ENCODE measurements around the gene POTEM. TPM values are rescaled to one million over a fixed set of nuclear protein-coding genes. Genes with fewer than 3 reads are reported as not detected.
"Not testable (repeated sequence)": the region's sequence is repeated elsewhere in the genome, so short reads cannot be mapped to it uniquely, and the experiment has no call there.

The POTEM gene
- polyA plus RNA-seq (2013, experiment 1 of 2) = not detected
- polyA plus RNA-seq (2013, experiment 2 of 2) = not detected

- not testable (repeated sequence) for H2BK15ac ChIP-seq (replicated peaks; ENCODE audit: low read depth); H3K23ac ChIP-seq (ENCODE audit: low read length); H3K4ac ChIP-seq (ENCODE audit: low read depth, low read length); H3K27ac ChIP-seq (ENCODE audit: low read depth, low read length); H4K8ac ChIP-seq (ENCODE audit: low read depth, low read length); H3K4me3 ChIP-seq (ENCODE audit: low read length); H3K27me3 ChIP-seq (ENCODE audit: insufficient read depth, low read length, poor library complexity); H3K36me3 ChIP-seq (ENCODE audit: control insufficient read depth, insufficient read depth, low read length); H3K4me2 ChIP-seq (ENCODE audit: low read length); H3K4me1 ChIP-seq (ENCODE audit: control insufficient read depth, low read depth, low read length); DNase-seq; H2BK5ac ChIP-seq (ENCODE audit: low read length); H3K18ac ChIP-seq (ENCODE audit: low read length); H3K56ac ChIP-seq (ENCODE audit: low read length); H3K9ac ChIP-seq (ENCODE audit: low read length); H3K79me2 ChIP-seq (ENCODE audit: control insufficient read depth, insufficient read depth, low read length); H3K79me1 ChIP-seq (ENCODE audit: low read length); H4K5ac ChIP-seq (ENCODE audit: low read length); H2AK5ac ChIP-seq (ENCODE audit: low read length); H2BK120ac ChIP-seq (ENCODE audit: low read depth, low read length)
- WGBS (ENCODE audit: extremely low coverage, insufficient coverage, low lambda C conversion rate) = no CpG with 5 or more reads among the region's 13 CpGs
Observed at GRCh38 chr14:18967134-18967533, at the start of gene POTEM. POTEM (plus strand) TSS chr14:18967434; CDS start chr14:18967486, 52 bp downstream.

- not testable (repeated sequence) for H3K4me1 ChIP-seq (ENCODE audit: control insufficient read depth, low read depth, low read length); H4K8ac ChIP-seq (ENCODE audit: low read depth, low read length); H3K4ac ChIP-seq (ENCODE audit: low read depth, low read length); H2BK5ac ChIP-seq (ENCODE audit: low read length); H3K9ac ChIP-seq (ENCODE audit: low read length); H2AK5ac ChIP-seq (ENCODE audit: low read length); H2BK120ac ChIP-seq (ENCODE audit: low read depth, low read length); H3K79me2 ChIP-seq (ENCODE audit: control insufficient read depth, insufficient read depth, low read length); H3K4me3 ChIP-seq (ENCODE audit: low read length); H3K27ac ChIP-seq (ENCODE audit: low read depth, low read length); H3K23ac ChIP-seq (ENCODE audit: low read length); H3K79me1 ChIP-seq (ENCODE audit: low read length); H2BK15ac ChIP-seq (replicated peaks; ENCODE audit: low read depth); H3K36me3 ChIP-seq (ENCODE audit: control insufficient read depth, insufficient read depth, low read length); H3K18ac ChIP-seq (ENCODE audit: low read length); DNase-seq; H4K5ac ChIP-seq (ENCODE audit: low read length); H3K4me2 ChIP-seq (ENCODE audit: low read length); H3K56ac ChIP-seq (ENCODE audit: low read length); H3K27me3 ChIP-seq (ENCODE audit: insufficient read depth, low read length, poor library complexity)
- 100% methylated on average over 4 of the region's 8 CpGs for WGBS (ENCODE audit: extremely low coverage, insufficient coverage, low lambda C conversion rate)
Observed at GRCh38 chr14:18918345-18918744, 48.9 kb upstream of the POTEM start.

GRCh38 chr14:18920052-18920451 lies 47.2 kb upstream of the POTEM start:
- H2BK15ac ChIP-seq (replicated peaks; ENCODE audit: low read depth); H3K9ac ChIP-seq (ENCODE audit: low read length); H2BK5ac ChIP-seq (ENCODE audit: low read length); H2AK5ac ChIP-seq (ENCODE audit: low read length); H3K4ac ChIP-seq (ENCODE audit: low read depth, low read length); H2BK120ac ChIP-seq (ENCODE audit: low read depth, low read length); H3K56ac ChIP-seq (ENCODE audit: low read length); H4K5ac ChIP-seq (ENCODE audit: low read length); H3K79me2 ChIP-seq (ENCODE audit: control insufficient read depth, insufficient read depth, low read length); H3K36me3 ChIP-seq (ENCODE audit: control insufficient read depth, insufficient read depth, low read length); H3K27ac ChIP-seq (ENCODE audit: low read depth, low read length); H3K4me1 ChIP-seq (ENCODE audit: control insufficient read depth, low read depth, low read length); H3K27me3 ChIP-seq (ENCODE audit: insufficient read depth, low read length, poor library complexity); H3K4me3 ChIP-seq (ENCODE audit: low read length); H4K8ac ChIP-seq (ENCODE audit: low read depth, low read length); H3K18ac ChIP-seq (ENCODE audit: low read length); DNase-seq; H3K23ac ChIP-seq (ENCODE audit: low read length); H3K4me2 ChIP-seq (ENCODE audit: low read length); H3K79me1 ChIP-seq (ENCODE audit: low read length): not testable (repeated sequence)
- no CpG with 5 or more reads among the region's 19 CpGs for WGBS (ENCODE audit: extremely low coverage, insufficient coverage, low lambda C conversion rate)

- not testable (repeated sequence) for H3K79me2 ChIP-seq (ENCODE audit: control insufficient read depth, insufficient read depth, low read length); H3K18ac ChIP-seq (ENCODE audit: low read length); H3K79me1 ChIP-seq (ENCODE audit: low read length); H2BK5ac ChIP-seq (ENCODE audit: low read length); H3K4me1 ChIP-seq (ENCODE audit: control insufficient read depth, low read depth, low read length); H3K27ac ChIP-seq (ENCODE audit: low read depth, low read length); H3K27me3 ChIP-seq (ENCODE audit: insufficient read depth, low read length, poor library complexity); H3K23ac ChIP-seq (ENCODE audit: low read length); H3K36me3 ChIP-seq (ENCODE audit: control insufficient read depth, insufficient read depth, low read length); H2BK120ac ChIP-seq (ENCODE audit: low read depth, low read length); H3K4ac ChIP-seq (ENCODE audit: low read depth, low read length); H4K8ac ChIP-seq (ENCODE audit: low read depth, low read length); H3K4me2 ChIP-seq (ENCODE audit: low read length); H3K9ac ChIP-seq (ENCODE audit: low read length); H4K5ac ChIP-seq (ENCODE audit: low read length); DNase-seq; H2AK5ac ChIP-seq (ENCODE audit: low read length); H3K56ac ChIP-seq (ENCODE audit: low read length); H3K4me3 ChIP-seq (ENCODE audit: low read length); H2BK15ac ChIP-seq (replicated peaks; ENCODE audit: low read depth)
- WGBS (ENCODE audit: extremely low coverage, insufficient coverage, low lambda C conversion rate) = no CpG with 5 or more reads among the region's 5 CpGs
Observed at GRCh38 chr14:18921055-18921701, 46.1 kb upstream of the POTEM start.

GRCh38 chr14:18936848-18937247 lies 30.4 kb upstream of the POTEM start:
- H3K18ac ChIP-seq (ENCODE audit: low read length); H3K23ac ChIP-seq (ENCODE audit: low read length); H4K5ac ChIP-seq (ENCODE audit: low read length); H3K27ac ChIP-seq (ENCODE audit: low read depth, low read length); H3K79me1 ChIP-seq (ENCODE audit: low read length); H3K36me3 ChIP-seq (ENCODE audit: control insufficient read depth, insufficient read depth, low read length); H3K4me3 ChIP-seq (ENCODE audit: low read length); H4K8ac ChIP-seq (ENCODE audit: low read depth, low read length); H3K9ac ChIP-seq (ENCODE audit: low read length); H3K4me1 ChIP-seq (ENCODE audit: control insufficient read depth, low read depth, low read length); DNase-seq; H2BK15ac ChIP-seq (replicated peaks; ENCODE audit: low read depth); H2BK120ac ChIP-seq (ENCODE audit: low read depth, low read length); H3K56ac ChIP-seq (ENCODE audit: low read length); H3K4me2 ChIP-seq (ENCODE audit: low read length); H3K4ac ChIP-seq (ENCODE audit: low read depth, low read length); H2AK5ac ChIP-seq (ENCODE audit: low read length); H2BK5ac ChIP-seq (ENCODE audit: low read length); H3K79me2 ChIP-seq (ENCODE audit: control insufficient read depth, insufficient read depth, low read length); H3K27me3 ChIP-seq (ENCODE audit: insufficient read depth, low read length, poor library complexity): not testable (repeated sequence)
- no CpG with 5 or more reads among the region's 9 CpGs for WGBS (ENCODE audit: extremely low coverage, insufficient coverage, low lambda C conversion rate)

GRCh38 chr14:18938733-18939132 lies 28.5 kb upstream of the POTEM start:
- not testable (repeated sequence) for H3K4me1 ChIP-seq (ENCODE audit: control insufficient read depth, low read depth, low read length); H3K4ac ChIP-seq (ENCODE audit: low read depth, low read length); H3K79me1 ChIP-seq (ENCODE audit: low read length); H4K8ac ChIP-seq (ENCODE audit: low read depth, low read length); H3K27me3 ChIP-seq (ENCODE audit: insufficient read depth, low read length, poor library complexity); H3K18ac ChIP-seq (ENCODE audit: low read length); H2BK120ac ChIP-seq (ENCODE audit: low read depth, low read length); DNase-seq; H3K79me2 ChIP-seq (ENCODE audit: control insufficient read depth, insufficient read depth, low read length); H3K27ac ChIP-seq (ENCODE audit: low read depth, low read length); H3K9ac ChIP-seq (ENCODE audit: low read length); H3K4me2 ChIP-seq (ENCODE audit: low read length); H3K23ac ChIP-seq (ENCODE audit: low read length); H3K36me3 ChIP-seq (ENCODE audit: control insufficient read depth, insufficient read depth, low read length); H3K4me3 ChIP-seq (ENCODE audit: low read length); H2BK5ac ChIP-seq (ENCODE audit: low read length); H4K5ac ChIP-seq (ENCODE audit: low read length); H2AK5ac ChIP-seq (ENCODE audit: low read length); H2BK15ac ChIP-seq (replicated peaks; ENCODE audit: low read depth); H3K56ac ChIP-seq (ENCODE audit: low read length)
- no CpG with 5 or more reads among the region's 2 CpGs for WGBS (ENCODE audit: extremely low coverage, insufficient coverage, low lambda C conversion rate)

All from mesendoderm (in vitro differentiated cells).